H1 (cell line): ENCODE data around the gene TBX18. TPM values are rescaled to one million over a fixed set of nuclear protein-coding genes. Genes with fewer than 3 reads are reported as not detected.

Source experiments
- CTCF ChIA-PET: fragments of 300-600 bp; sonication (Branson Sonifier 250); formaldehyde crosslinking; loops from one replicate; lab custom pipeline; 2021; ENCODE audit not compliant: partially characterized antibody; lab: Charles Lee
- POLR2A ChIA-PET: fragments of 300-600 bp; sonication (Branson Sonifier 250); formaldehyde crosslinking; loops from one replicate; lab custom pipeline; 2021; ENCODE audit warnings: inconsistent platforms; ENCODE audit not compliant: partially characterized antibody; lab: Charles Lee
- DNase-seq, 2 experiments: peaks; one replicate each; pipeline versions ENCODE4 v3.0.0 to v3.0.0-alpha.2; 2010 to 2022; ENCODE audit warnings: low spot score in 2 of 2, low read depth in 1 of 2, mixed read lengths in 1 of 2
- FAIRE-seq: peaks from 2 replicates; lab custom pipeline; 2011; peaks lifted over from hg19 to GRCh38; lab: Jason Lieb, UNC
- H2AFZ ChIP-seq: 2 replicates; pipeline ENCODE4 v1.8.1; 2012; ENCODE audit warnings: low read length, inconsistent platforms
- H2AK5ac ChIP-seq: 2 replicates; pipeline ENCODE4 v1.6.1; 2013; ENCODE audit warnings: low read depth, low read length
- H2BK120ac ChIP-seq: replicated peaks from 2 replicates; pipeline ENCODE3; 2013; ENCODE audit warnings: low read depth, low read length, inconsistent platforms
- H2BK12ac ChIP-seq: 2 replicates; pipeline ENCODE4 v1.6.1; 2013; ENCODE audit warnings: low read depth, low read length
- H2BK15ac ChIP-seq: 2 replicates; pipeline ENCODE4 v1.6.1; 2013; ENCODE audit warnings: low read length
- H2BK20ac ChIP-seq: 2 replicates; pipeline ENCODE4 v1.6.1; 2013; ENCODE audit warnings: low read length
- H2BK5ac ChIP-seq: 2 replicates; pipeline ENCODE4 v1.6.1; 2013; ENCODE audit warnings: low read depth, low read length
- H3K14ac ChIP-seq: 2 replicates; pipeline ENCODE4 v1.6.1; 2013; ENCODE audit warnings: inconsistent platforms; ENCODE audit not compliant: insufficient read length
- H3K18ac ChIP-seq: 2 replicates; pipeline ENCODE4 v1.6.1; 2013; ENCODE audit warnings: low read length; ENCODE audit errors: extremely low read depth
- H3K23ac ChIP-seq: 2 replicates; pipeline ENCODE4 v1.6.1; 2013; ENCODE audit warnings: inconsistent platforms; ENCODE audit not compliant: insufficient read length
- H3K23me2 ChIP-seq: 2 replicates; pipeline ENCODE4 v1.6.1; 2013; ENCODE audit warnings: low read depth, low read length
- H3K27ac ChIP-seq: 2 replicates; pipeline ENCODE4 v1.6.1; 2011; ENCODE audit warnings: low read depth, low read length, inconsistent platforms
- H3K27me3 ChIP-seq, 4 experiments: replicated peaks in 1 of 4; 1 replicate in 1 of 4; 2 replicates in 3 of 4; pipeline versions ENCODE4 v1.6.1 to v1.8.1; 2011 to 2013; ENCODE audit warnings: low read length in 3 of 4, mild to moderate bottlenecking in 3 of 4, inconsistent platforms in 2 of 4, mixed read lengths in 2 of 4, moderate library complexity in 1 of 4; ENCODE audit not compliant: control insufficient read depth in 3 of 4, insufficient read depth in 3 of 4; ENCODE audit errors: extremely low read depth in 1 of 4
- H3K36me3 ChIP-seq, 4 experiments: 2 replicates each; pipeline versions ENCODE4 v1.6.1 to v1.8.1; 2011 to 2013; ENCODE audit warnings: mild to moderate bottlenecking in 4 of 4, low read length in 3 of 4, moderate library complexity in 2 of 4, control low read depth in 1 of 4, inconsistent platforms in 1 of 4; ENCODE audit not compliant: insufficient read depth in 4 of 4, control insufficient read depth in 2 of 4
- H3K4ac ChIP-seq: replicated peaks from 2 replicates; pipeline ENCODE3; 2013; ENCODE audit warnings: low read length, low read depth, mixed read lengths, inconsistent platforms; ENCODE audit not compliant: insufficient read length
- H3K4me1 ChIP-seq, 4 experiments: replicated peaks in 1 of 4; 1 replicate in 1 of 4; 2 replicates in 3 of 4; pipeline versions ENCODE4 v1.6.1 to v1.8.1; 2011 to 2013; ENCODE audit warnings: low read length in 3 of 4, inconsistent platforms in 2 of 4, mixed read lengths in 1 of 4; ENCODE audit not compliant: insufficient read depth in 4 of 4, control insufficient read depth in 3 of 4
- H3K4me2 ChIP-seq, 2 experiments: 2 replicates each; pipeline versions ENCODE4 v1.6.1 to v1.8.1; 2011 to 2013; ENCODE audit warnings: low read depth in 2 of 2, low read length in 2 of 2, control low read depth in 1 of 2, inconsistent platforms in 1 of 2, mild to moderate bottlenecking in 1 of 2; ENCODE audit not compliant: insufficient read depth in 1 of 2
- H3K4me3 ChIP-seq, 4 experiments: fragments of 200-600, 300-600 bp in 1 of 4; sonication (generic), shearing (Covaris generic), sonication (Bioruptor Twin) in 1 of 4; 2 replicates each; pipeline versions ENCODE4 v1.5.1 to v1.8.1; 2011 to 2016; ENCODE audit warnings: low read length in 4 of 4, low read depth in 3 of 4, control low read depth in 2 of 4, inconsistent platforms in 2 of 4, mild to moderate bottlenecking in 2 of 4, mixed read lengths in 1 of 4, moderate library complexity in 1 of 4; ENCODE audit not compliant: insufficient read depth in 2 of 4; ENCODE audit errors: extremely low read depth in 1 of 4
- H3K56ac ChIP-seq: replicated peaks from 2 replicates; pipeline ENCODE3; 2013; ENCODE audit warnings: low read depth, mild to moderate bottlenecking, mixed read lengths, low read length, inconsistent platforms; ENCODE audit not compliant: insufficient read length
- H3K79me1 ChIP-seq: 2 replicates; pipeline ENCODE4 v1.6.1; 2013; ENCODE audit warnings: low read depth, low read length, control low read depth
- H3K79me2 ChIP-seq, 2 experiments: 2 replicates each; pipeline versions ENCODE4 v1.6.1 to v1.8.1; 2012 to 2013; ENCODE audit warnings: low read length in 2 of 2, mild to moderate bottlenecking in 2 of 2, inconsistent platforms in 1 of 2; ENCODE audit not compliant: insufficient read depth in 2 of 2, control insufficient read depth in 1 of 2
- H3K9ac ChIP-seq, 4 experiments: replicated peaks in 1 of 4; 1 replicate in 1 of 4; 2 replicates in 3 of 4; pipeline versions ENCODE4 v1.6.1 to v1.8.1; 2011 to 2013; ENCODE audit warnings: low read depth in 3 of 4, low read length in 3 of 4, control low read depth in 2 of 4, mild to moderate bottlenecking in 2 of 4, moderate library complexity in 2 of 4, inconsistent platforms in 1 of 4; ENCODE audit errors: extremely low read depth in 1 of 4
- H3K9me3 ChIP-seq, 2 experiments: 2 replicates each; pipeline versions ENCODE4 v1.6.1 to v1.8.1; 2012 to 2013; ENCODE audit warnings: mild to moderate bottlenecking in 2 of 2, moderate library complexity in 2 of 2, control low read depth in 1 of 2, inconsistent platforms in 1 of 2, low read depth in 1 of 2, low read length in 1 of 2, mixed read lengths in 1 of 2; ENCODE audit not compliant: insufficient read depth in 2 of 2
- H4K20me1 ChIP-seq, 2 experiments: replicated peaks in 1 of 2; 2 replicates each; pipeline versions ENCODE3 to v1.8.1; 2011 to 2013; ENCODE audit warnings: inconsistent platforms in 2 of 2, low read length in 2 of 2, mild to moderate bottlenecking in 1 of 2; ENCODE audit not compliant: insufficient read depth in 2 of 2, control insufficient read depth in 1 of 2
- H4K5ac ChIP-seq: 2 replicates; pipeline ENCODE4 v1.6.1; 2013; ENCODE audit warnings: low read length, low read depth, mixed read lengths, inconsistent platforms; ENCODE audit not compliant: insufficient read length
- H4K8ac ChIP-seq: 2 replicates; pipeline ENCODE4 v1.8.0; 2013; ENCODE audit warnings: mild to moderate bottlenecking, moderate library complexity, low read length, inconsistent platforms; ENCODE audit not compliant: insufficient read depth; ENCODE audit errors: extremely low read depth
- H4K91ac ChIP-seq: replicated peaks from 2 replicates; pipeline ENCODE3; 2013; ENCODE audit warnings: low read length, mixed read lengths, inconsistent platforms; ENCODE audit not compliant: insufficient read length
- BCL11A ChIP-seq, 2 experiments: IDR thresholded peaks; one replicate each; pipeline ENCODE4 v1.6.1; 2011; ENCODE audit warnings: low read depth in 2 of 2, low read length in 2 of 2, mild to moderate bottlenecking in 2 of 2
- BRCA1 ChIP-seq: IDR thresholded peaks from 2 replicates; pipeline ENCODE4 v1.6.1; 2012; ENCODE audit warnings: low read depth, low read length, improper control_type of control experiment
- CREB1 ChIP-seq: IDR thresholded peaks from 2 replicates; pipeline ENCODE4 v1.6.1; 2012; ENCODE audit warnings: inconsistent platforms
- EP300 ChIP-seq, 2 experiments: IDR thresholded peaks; 1 replicate in 1 of 2; 2 replicates in 1 of 2; pipeline ENCODE4 v1.6.1; 2011 to 2012; ENCODE audit warnings: low read depth in 2 of 2, low read length in 2 of 2, mild to moderate bottlenecking in 2 of 2, borderline replicate concordance in 1 of 2, inconsistent platforms in 1 of 2, moderate library complexity in 1 of 2
- GABPA ChIP-seq: IDR thresholded peaks from 2 replicates; pipeline ENCODE4 v1.6.1; 2011; ENCODE audit warnings: mild to moderate bottlenecking, low read length, moderate library complexity, borderline replicate concordance; ENCODE audit not compliant: insufficient read depth
- NANOG ChIP-seq: IDR thresholded peaks from 2 replicates; pipeline ENCODE4 v1.6.1; 2011; ENCODE audit warnings: low read length, low read depth, mild to moderate bottlenecking, inconsistent platforms; ENCODE audit not compliant: insufficient read depth, poor library complexity, severe bottlenecking
- NRF1 ChIP-seq: IDR thresholded peaks from 2 replicates; pipeline ENCODE4 v1.6.1; 2011; ENCODE audit warnings: mild to moderate bottlenecking, low read depth, low read length, improper control_type of control experiment
- POLR2AphosphoS5 ChIP-seq: IDR thresholded peaks from 2 replicates; pipeline ENCODE4 v1.6.1; 2011; ENCODE audit warnings: low read depth, low read length
- RAD21 ChIP-seq, 2 experiments: IDR thresholded peaks in 1 of 2; conservative IDR thresholded peaks in 1 of 2; 2 replicates each; pipeline ENCODE4 v1.6.1; 2011; ENCODE audit warnings: low read depth in 2 of 2, low read length in 2 of 2, improper control_type of control experiment in 1 of 2, inconsistent platforms in 1 of 2, mild to moderate bottlenecking in 1 of 2, moderate library complexity in 1 of 2
- RXRA ChIP-seq: IDR thresholded peaks from 2 replicates; pipeline ENCODE4 v1.6.1; 2011; ENCODE audit warnings: low read depth, mild to moderate bottlenecking, low read length, moderate library complexity; ENCODE audit not compliant: insufficient read depth
- SP1 ChIP-seq: IDR thresholded peaks from 2 replicates; pipeline ENCODE4 v1.6.1; 2011; ENCODE audit warnings: low read depth, low read length
- ZNF274 ChIP-seq: IDR thresholded peaks from 2 replicates; pipeline ENCODE4 v1.7.0; 2012; ENCODE audit warnings: low read length, borderline replicate concordance; ENCODE audit errors: extremely low read depth
- WGBS, 2 experiments: shearing (Covaris generic) in 1 of 2; methylation state at CpG; one replicate each; pipeline versions ENCODE4 v1.1.6 to v1.1.7; 2013 to 2015; ENCODE audit warnings: low lambda C conversion rate in 2 of 2, mixed read lengths in 2 of 2, inconsistent platforms in 1 of 2, low coverage in 1 of 2, missing lambda C conversion rate in 1 of 2; ENCODE audit not compliant: insufficient replicate concordance in 2 of 2, insufficient coverage in 1 of 2, insufficient read length in 1 of 2; ENCODE audit errors: extremely low coverage in 1 of 2, missing lambda C conversion rate in 1 of 2; 5-methylcytosine and 5-hydroxymethylcytosine counted together
- polyA plus RNA-seq, 7 experiments: library from polyadenylated mRNA; depleted of rRNA in 3 of 7; stranded (reverse) in 5 of 7; unstranded in 2 of 7; fragments of >200 nt in 5 of 7; fragments of 200-250 nt in 2 of 7; gene quantifications; 1 replicate in 5 of 7; 2 replicates in 1 of 7; 4 replicates in 1 of 7; pipeline versions ENCODE4 v1.2.1 to v1.2.3, GENCODE V29; 2011 to 2013; ENCODE audit warnings: missing spikeins in 2 of 7, mixed read lengths in 2 of 7
- total RNA-seq: library from RNA; stranded (reverse); fragmentation: NEBNext Ultra II Directional; extraction: Animal tissue kit (Norgen Biotek cat#: 25700); gene quantifications from 2 replicates; pipeline ENCODE4 v1.2.1, GENCODE V29; 2021
- TF ChIP-seq, protein P1 (sequence below): IDR thresholded peaks from 2 replicates; pipeline ENCODE4 v1.6.1; 2011; ENCODE audit warnings: low read length, improper control_type of control experiment

The TBX18 gene
- total and polyA plus RNA-seq, 2 of the 8 experiments (the other 6 are each of a cell fraction or from before 2014, with no cell fraction given), result 0.02 TPM; not detected in 1

DNA sequence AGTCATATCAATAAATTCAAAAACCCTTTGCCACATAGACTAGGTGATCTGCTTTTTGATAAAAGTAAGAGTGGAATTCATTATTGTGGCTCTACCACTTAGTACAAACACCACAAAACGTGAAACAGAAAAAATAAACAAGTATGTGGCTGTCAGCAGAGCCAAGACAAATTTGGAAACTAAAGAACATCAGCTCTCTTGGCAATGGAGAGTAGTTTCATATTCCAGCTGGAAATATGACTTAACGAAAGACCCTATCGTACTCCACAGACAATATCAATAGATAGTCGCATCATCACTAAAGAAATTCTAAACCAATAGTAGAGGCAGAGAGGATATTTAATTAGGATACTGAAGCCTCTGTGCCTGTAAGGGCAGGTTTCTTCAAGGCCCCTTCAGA lies 20.8 kb downstream of the TBX18 start:
- Histone ChIP-seq H2BK20ac (no peak overlapping the region), H2BK5ac (no peak overlapping the region), H3K4me2 (no peak overlapping the region), H3K9me3 (no peaks in the 10 kb centered on the region), H3K23ac (no peak overlapping the region), H2BK120ac (no peak overlapping the region), H4K20me1 (no peaks in the 10 kb centered on the region), H2BK12ac (no peak overlapping the region), H2BK15ac (no peak overlapping the region), H3K4ac (no peak overlapping the region), H3K79me2 (no peaks in the 10 kb centered on the region), H3K4me3 (no peak overlapping the region), H3K4me1 (no peaks in the 10 kb centered on the region), H2AK5ac (no peak overlapping the region), H3K9ac (no peak overlapping the region), H3K18ac (no peak overlapping the region), H4K8ac (no peak overlapping the region), H3K27ac (no peak overlapping the region), H3K36me3 (no peaks in the 10 kb centered on the region), H4K91ac (no peak overlapping the region), H3K79me1 (no peaks in the 10 kb centered on the region), H3K27me3 (no peaks in the 10 kb centered on the region), H4K5ac (no peak overlapping the region), H3K56ac (no peak overlapping the region), H2AFZ (no peak overlapping the region), H3K14ac (no peak overlapping the region), H3K23me2 (no peaks in the 10 kb centered on the region)
- DNase-seq, result no peak
- FAIRE-seq, result no peak
- 89% methylated on average over 4 of the region's 4 CpGs; no CpG with 5 or more reads in 1 of the 2 experiments for WGBS, 2 experiments
- TF ChIP-seq POLR2AphosphoS5 (no peak), CREB1 (no peak), GABPA (no peak), NANOG (no peak), RXRA (no peak), NRF1 (no peak), ZNF274 (no peak), RAD21 (IDR thresholded peaks at IDR 0.05 in 1 of 2, conservative IDR thresholded peaks at IDR 0.05 in 1 of 2; ENCODE audit: low read depth in 2 of 2, low read length in 2 of 2) (no peak), BRCA1 (no peak), BCL11A (IDR thresholded peaks at IDR 0.05; ENCODE audit: low read depth in 2 of 2, low read length in 2 of 2) (no peak), EP300 (IDR thresholded peaks at IDR 0.05; ENCODE audit: borderline replicate concordance in 1 of 2, low read depth in 2 of 2, low read length in 2 of 2) (no peak), SP1 (no peak)
- TF ChIP-seq, protein P1, sequence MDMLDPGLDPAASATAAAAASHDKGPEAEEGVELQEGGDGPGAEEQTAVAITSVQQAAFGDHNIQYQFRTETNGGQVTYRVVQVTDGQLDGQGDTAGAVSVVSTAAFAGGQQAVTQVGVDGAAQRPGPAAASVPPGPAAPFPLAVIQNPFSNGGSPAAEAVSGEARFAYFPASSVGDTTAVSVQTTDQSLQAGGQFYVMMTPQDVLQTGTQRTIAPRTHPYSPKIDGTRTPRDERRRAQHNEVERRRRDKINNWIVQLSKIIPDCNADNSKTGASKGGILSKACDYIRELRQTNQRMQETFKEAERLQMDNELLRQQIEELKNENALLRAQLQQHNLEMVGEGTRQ, result no peak
- CTCF ChIA-PET, result interaction anchor here (1.8 to 2.4 kb wide), 2 partner anchors 9 to 322 kb away, joined by 5 to 16 read pairs; no protein-coding TSS in a partner anchor
- POLR2A ChIA-PET, result interaction anchor here (0.6 kb wide), 1 partner anchor 247 kb away, joined by 3 read pairs; no protein-coding TSS in a partner anchor
